IMR-90 (cell line): Measurements from ENCODE around the gene DNAJC11. TPM values are rescaled to one million over a fixed set of nuclear protein-coding genes. Genes with fewer than 3 reads are reported as not detected.

Experiments
- ATAC-seq: fragments of 200-7000 bp; cut with Tn5 transposase; 2 replicates; pipeline ENCODE4 v1.9.1; 2020; ENCODE audit warnings: low read depth, mild to moderate bottlenecking, moderate library complexity
- BruUV-seq: library from RNA; stranded (reverse); fragments of 400-500 nt; replicated peaks from 2 replicates; lab custom pipeline; 2021; lab: Mats Ljungman, UMichigan
- CTCF ChIA-PET: fragments of 300-600 bp; formaldehyde crosslinking; extraction: SDS; loops from one replicate; lab custom pipeline; 2021; ENCODE audit warnings: antibody characterized with exemption; lab: Yijun Ruan, JAX
- POLR2A ChIA-PET: fragments of 300-600 bp; sonication (Branson Sonifier 250); formaldehyde crosslinking; loops from one replicate; lab custom pipeline; 2022; ENCODE audit warnings: antibody characterized with exemption; ENCODE audit not compliant: unreplicated experiment; lab: Charles Lee
- DNase-seq: peaks from one replicate; pipeline ENCODE4 v3.0.0; 2013
- H2AFZ ChIP-seq: replicated peaks from 2 replicates; pipeline ENCODE3; 2013; ENCODE audit warnings: low read length, mild to moderate bottlenecking; ENCODE audit not compliant: poor library complexity
- H2AK5ac ChIP-seq: 2 replicates; pipeline ENCODE4 v1.6.1; 2013; ENCODE audit warnings: low read depth, low read length, inconsistent platforms
- H2AK9ac ChIP-seq: replicated peaks from 2 replicates; pipeline ENCODE3; 2013; ENCODE audit warnings: mild to moderate bottlenecking, low read depth, low read length, moderate library complexity; ENCODE audit not compliant: poor library complexity
- H2BK120ac ChIP-seq: 2 replicates; pipeline ENCODE4 v1.6.1; 2013; ENCODE audit warnings: low read depth, low read length, inconsistent platforms
- H2BK15ac ChIP-seq: 3 replicates; pipeline ENCODE4 v1.6.1; 2013; ENCODE audit warnings: low read depth, low read length, inconsistent platforms
- H2BK20ac ChIP-seq: 2 replicates; pipeline ENCODE4 v1.6.1; 2013; ENCODE audit warnings: low read depth, mild to moderate bottlenecking, inconsistent platforms, low read length, moderate library complexity
- H2BK5ac ChIP-seq: 2 replicates; pipeline ENCODE4 v1.6.1; 2013; ENCODE audit warnings: mild to moderate bottlenecking, low read depth, low read length, inconsistent platforms; ENCODE audit not compliant: poor library complexity, severe bottlenecking
- H3K14ac ChIP-seq: replicated peaks from 2 replicates; pipeline ENCODE4 v1.6.1; 2013; ENCODE audit warnings: low read depth, low read length, inconsistent platforms
- H3K18ac ChIP-seq: 2 replicates; pipeline ENCODE4 v1.6.1; 2013; ENCODE audit warnings: low read depth, low read length, control low read depth
- H3K23ac ChIP-seq: 2 replicates; pipeline ENCODE4 v1.6.1; 2013; ENCODE audit warnings: low read depth, low read length, inconsistent platforms
- H3K27ac ChIP-seq: 2 replicates; pipeline ENCODE4 v1.5.1; 2013; ENCODE audit warnings: mild to moderate bottlenecking, control low read depth, low read length; ENCODE audit not compliant: insufficient read depth
- H3K27me3 ChIP-seq: 2 replicates; pipeline ENCODE4 v1.6.1; 2013; ENCODE audit warnings: low read length; ENCODE audit not compliant: control insufficient read depth, insufficient read depth
- H3K36me3 ChIP-seq: 2 replicates; pipeline ENCODE4 v1.6.1; 2013; ENCODE audit warnings: low read length, mixed read lengths; ENCODE audit not compliant: control insufficient read depth, insufficient read depth
- H3K4ac ChIP-seq: 2 replicates; pipeline ENCODE4 v1.6.1; 2013; ENCODE audit warnings: low read depth, low read length, inconsistent platforms
- H3K4me1 ChIP-seq: 2 replicates; pipeline ENCODE4 v1.6.1; 2013; ENCODE audit warnings: low read length, mixed read lengths; ENCODE audit not compliant: control insufficient read depth, insufficient read depth
- H3K4me2 ChIP-seq: 2 replicates; pipeline ENCODE4 v1.6.1; 2013; ENCODE audit warnings: low read depth, mild to moderate bottlenecking, control low read depth, low read length, moderate library complexity
- H3K4me3 ChIP-seq: 2 replicates; pipeline ENCODE4 v1.5.1; 2013; ENCODE audit warnings: low read depth, mild to moderate bottlenecking, control low read depth, low read length, moderate library complexity; ENCODE audit not compliant: insufficient read depth
- H3K56ac ChIP-seq: 2 replicates; pipeline ENCODE4 v1.6.1; 2013; ENCODE audit warnings: low read length, inconsistent platforms; ENCODE audit not compliant: insufficient read depth; ENCODE audit errors: extremely low read depth
- H3K79me1 ChIP-seq, 2 experiments: 2 replicates each; pipeline ENCODE4 v1.6.1; 2013; ENCODE audit warnings: low read length in 2 of 2, inconsistent platforms in 1 of 2, low read depth in 1 of 2
- H3K9ac ChIP-seq: 2 replicates; pipeline ENCODE4 v1.6.1; 2013; ENCODE audit warnings: low read depth, low read length, control low read depth
- H3K9me1 ChIP-seq: 2 replicates; pipeline ENCODE4 v1.6.1; 2013; ENCODE audit warnings: low read length, inconsistent platforms; ENCODE audit not compliant: insufficient read depth
- H3K9me3 ChIP-seq: 2 replicates; pipeline ENCODE4 v1.6.1; 2013; ENCODE audit warnings: low read length; ENCODE audit not compliant: control insufficient read depth, insufficient read depth
- H4K20me1 ChIP-seq: 2 replicates; pipeline ENCODE4 v1.6.1; 2013; ENCODE audit warnings: low read length, inconsistent platforms; ENCODE audit not compliant: insufficient read depth
- H4K5ac ChIP-seq: 2 replicates; pipeline ENCODE4 v1.6.1; 2013; ENCODE audit warnings: mild to moderate bottlenecking, low read depth, low read length, control low read depth
- H4K8ac ChIP-seq, 2 experiments: 2 replicates each; pipeline ENCODE4 v1.6.1; 2013; ENCODE audit warnings: low read depth in 2 of 2, low read length in 2 of 2, control low read depth in 1 of 2, inconsistent platforms in 1 of 2
- H4K91ac ChIP-seq: 2 replicates; pipeline ENCODE4 v1.6.1; 2013; ENCODE audit warnings: low read depth, low read length, inconsistent platforms; ENCODE audit not compliant: insufficient read depth
- BHLHE40 ChIP-seq: fragments of 150-350 bp; IDR thresholded peaks from 2 replicates; pipeline ENCODE4 v1.6.1; 2016; ENCODE audit warnings: mild to moderate bottlenecking, low read depth, low read length
- ELK1 ChIP-seq: fragments of 150-350 bp; IDR thresholded peaks from 2 replicates; pipeline ENCODE4 v1.6.1; 2016; ENCODE audit warnings: low read depth, mild to moderate bottlenecking, low read length, moderate library complexity, borderline replicate concordance
- MAZ ChIP-seq: IDR thresholded peaks from 2 replicates; pipeline ENCODE4 v1.6.1; 2012; ENCODE audit warnings: low read depth, mild to moderate bottlenecking, low read length, improper control_type of control experiment, moderate library complexity, borderline replicate concordance
- MXI1 ChIP-seq: IDR thresholded peaks from 2 replicates; pipeline ENCODE4 v1.6.1; 2012; ENCODE audit warnings: low read depth, mild to moderate bottlenecking, low read length, moderate library complexity, borderline replicate concordance
- NFE2L2 ChIP-seq: fragments of 150-350 bp; IDR thresholded peaks from 2 replicates; pipeline ENCODE4 v1.6.1; 2016; ENCODE audit warnings: low read depth, mild to moderate bottlenecking, low read length
- POLR2A ChIP-seq: IDR thresholded peaks from 2 replicates; pipeline ENCODE4 v1.6.1; 2012; ENCODE audit warnings: mild to moderate bottlenecking, low read depth, low read length
- RAD21 ChIP-seq: IDR thresholded peaks from 2 replicates; pipeline ENCODE4 v1.6.1; 2012; ENCODE audit warnings: low read length, improper control_type of control experiment
- SMC3 ChIP-seq: fragments of 150-350 bp; IDR thresholded peaks from 2 replicates; pipeline ENCODE4 v1.6.1; 2016; ENCODE audit warnings: low read depth, mild to moderate bottlenecking, antibody characterized with exemption, low read length, moderate library complexity
- WGBS, 2 experiments: methylation state at CpG; one replicate each; pipeline versions ENCODE4 v1.1.5 to v1.1.7; 2013; ENCODE audit warnings: missing lambda C conversion rate in 2 of 2; ENCODE audit not compliant: insufficient read length in 1 of 2; ENCODE audit errors: extremely low coverage in 2 of 2; 5-methylcytosine and 5-hydroxymethylcytosine counted together
- dilution Hi-C: fragments of 300-500 bp; cut with HindIII; formaldehyde crosslinking; loops from one replicate; pipeline ENCODE4 v1.14.3; 2018; ENCODE audit warnings: low sequenced_read_pairs; ENCODE audit not compliant: unreplicated experiment
- in situ Hi-C: fragments of 300-500 bp; cut with MboI; formaldehyde crosslinking; loops from 3 replicates; pipeline ENCODE4 v1.14.3; 2019; ENCODE audit warnings: low sequenced_read_pairs, inconsistent platforms, mixed read lengths
- intact Hi-C: fragments of 100-400 bp; cut with micrococcal nuclease; formaldehyde crosslinking; loops from 2 replicates; pipeline ENCODE4 v1.10.0; 2022
- polyA plus RNA-seq, 3 experiments: library from polyadenylated mRNA; depleted of rRNA; stranded (reverse); fragments of >200 nt; gene quantifications; 2 replicates each; pipeline ENCODE4 v1.2.3, GENCODE V29; 2012; ENCODE audit warnings: low replicate concordance in 1 of 3
- total RNA-seq: library from RNA; depleted of rRNA; stranded (reverse); fragments of >200 nt; gene quantifications from 2 replicates; pipeline ENCODE4 v1.2.3, GENCODE V29; 2012

DNAJC11 gene
- total and polyA plus RNA-seq, 2 of the 4 experiments (the other 2 are of a cell fraction), result 38.7 to 48.5 TPM

GRCh38 chr1:6692956-6693355, 8.7 kb downstream of the DNAJC11 start:
- H2AFZ ChIP-seq, result no peak overlapping the region
- H2BK20ac ChIP-seq, result no peak overlapping the region
- in situ Hi-C loops, result no loop called here
- no peak overlapping the region for H3K4me3 ChIP-seq
- H4K8ac ChIP-seq, result no peak overlapping the region
- H2BK5ac ChIP-seq, result no peak overlapping the region
- DNase-seq, result no peak
- WGBS, 2 experiments, result 100% methylated on average over 1 of the region's 9 CpGs; no CpG with 5 or more reads in 1 of the 2 experiments
- BruUV-seq, result no TSS peak
- H3K56ac ChIP-seq, result no peak overlapping the region
- no peaks in the 10 kb centered on the region for H3K27me3 ChIP-seq
- no peak overlapping the region for H2BK120ac ChIP-seq
- no peak overlapping the region for H2BK15ac ChIP-seq
- no peak overlapping the region for H3K9ac ChIP-seq
- H3K4ac ChIP-seq, result no peak overlapping the region
- no peak overlapping the region for H2AK5ac ChIP-seq
- peaks cover 10% of the 10 kb centered on the region for H3K4me1 ChIP-seq
- dilution Hi-C loops, result no loop called here
- H3K14ac ChIP-seq, result no peak overlapping the region
- H3K36me3 ChIP-seq, result peaks cover 5% of the 10 kb centered on the region
- H3K27ac ChIP-seq, result no peak overlapping the region
- no peak overlapping the region for H3K18ac ChIP-seq
- H3K23ac ChIP-seq, result no peak overlapping the region
- peaks cover 9% of the 10 kb centered on the region; the same call in 1 of the 2 replicates for H3K9me1 ChIP-seq
- no peak overlapping the region for H3K4me2 ChIP-seq
- peaks cover 24 to 63% of the 10 kb centered on the region in 2 experiments for H3K79me1 ChIP-seq
- no peak overlapping the region for H4K91ac ChIP-seq
- intact Hi-C loops, result no loop called here
- peaks cover 3% of the 10 kb centered on the region; the same call in 1 of the 2 replicates for H4K20me1 ChIP-seq
- ATAC-seq, result no peak
- ChIA-PET POLR2A (no interaction called here), CTCF (no interaction called here)
- TF ChIP-seq MXI1 (no peak), ELK1 (no peak), MAZ (no peak), NFE2L2 (no peak), BHLHE40 (no peak), RAD21 (no peak), SMC3 (no peak), POLR2A (no peak)
- H4K5ac ChIP-seq, result no peak overlapping the region
- H2AK9ac ChIP-seq, result no peak overlapping the region
- no peaks in the 10 kb centered on the region for H3K9me3 ChIP-seq
